ENCODE measurements around the gene MAML2. TPM values are rescaled to one million over a fixed set of nuclear protein-coding genes. Genes with fewer than 3 reads are reported as not detected.

The MAML2 gene
- total and polyA plus RNA-seq, 2 experiments from 2014 or later, result 2.0 to 7.1 TPM

- Mint-ChIP-seq H3K27me3 (ENCODE audit: insufficient read depth, low read depth, poor library complexity) (peaks cover 4% of the 10 kb centered on the region), H3K4me3 (no peak overlapping the region), H3K27ac (no peak overlapping the region), H3K9me3 (no peaks in the 10 kb centered on the region; the same call in 2 of the 3 replicates), H3K4me1 (peaks cover 23% of the 10 kb centered on the region), H3K36me3 (ENCODE audit: low read depth) (no peaks in the 10 kb centered on the region)
- Histone ChIP-seq H3K4me1 (ENCODE audit: insufficient read depth) (peaks cover 15% of the 10 kb centered on the region), H3K9me2 (ENCODE audit: insufficient read depth) (no peaks in the 10 kb centered on the region), H2AFZ (no peak overlapping the region), H4K20me1 (replicated peaks; ENCODE audit: insufficient read depth) (no peaks in the 10 kb centered on the region), H3K79me2 (replicated peaks; ENCODE audit: insufficient read depth) (no peaks in the 10 kb centered on the region), H3K27ac (ENCODE audit: low read depth) (no peak overlapping the region), H3F3A (replicated peaks; ENCODE audit: low read depth) (no peaks in the 10 kb centered on the region), H3K4me3 (no peak overlapping the region), H3K36me3 (ENCODE audit: insufficient read depth) (no peaks in the 10 kb centered on the region), H3K4me2 (no peak overlapping the region), H3K27me3 (ENCODE audit: insufficient read depth) (no peaks in the 10 kb centered on the region)
- DNase-seq (ENCODE audit: low spot score) (no peak), ATAC-seq (no peak)
- TF ChIP-seq ZNF462 (CRISPR knock-in tag; IDR thresholded peaks at IDR 0.05) (no peak), STAT1 (IDR thresholded peaks at IDR 0.05; ENCODE audit: unreplicated experiment) (no peak), ZNF114 (CRISPR knock-in tag; IDR thresholded peaks at IDR 0.05) (no peak), ETS1 (IDR thresholded peaks at IDR 0.05) (no peak), EZH2phosphoT487 (IDR thresholded peaks at IDR 0.05; ENCODE audit: unreplicated experiment) (no peak), REST (IDR thresholded peaks at IDR 0.05; ENCODE audit: unreplicated experiment) (no peak), CTCF (conservative IDR thresholded peaks at IDR 0.05; ENCODE audit: low read depth in 2 of 2) (no peak), EZH2 (IDR thresholded peaks at IDR 0.05; ENCODE audit: low read depth, unreplicated experiment) (no peak), NANOG (IDR thresholded peaks at IDR 0.05; ENCODE audit: borderline replicate concordance) (no peak), ZNF331 (CRISPR knock-in tag; IDR thresholded peaks at IDR 0.05; ENCODE audit: low read depth) (no peak), CREB1 (CRISPR knock-in tag; IDR thresholded peaks at IDR 0.05; ENCODE audit: low read depth) (no peak), POLR2AphosphoS5 (IDR thresholded peaks at IDR 0.05; ENCODE audit: low read depth) (no peak), JUNB (IDR thresholded peaks at IDR 0.05; ENCODE audit: unreplicated experiment) (no peak)
Observed at GRCh38 chr11:96072592-96072991, 270.4 kb downstream of the MAML2 start.

All from GM23338 (cell line).